NCI-H446 (cell line): ENCODE results near the gene C2CD2L.
"Not testable (repeated sequence)": the region's sequence is repeated elsewhere in the genome, so short reads cannot be mapped to it uniquely, and the experiment has no call there.

ENCODE experiments used
- DNase-seq, 2 experiments: peaks; one replicate each; lab custom pipeline; 2025; lab: John Stamatoyannopoulos, UW

The C2CD2L gene

DNA sequence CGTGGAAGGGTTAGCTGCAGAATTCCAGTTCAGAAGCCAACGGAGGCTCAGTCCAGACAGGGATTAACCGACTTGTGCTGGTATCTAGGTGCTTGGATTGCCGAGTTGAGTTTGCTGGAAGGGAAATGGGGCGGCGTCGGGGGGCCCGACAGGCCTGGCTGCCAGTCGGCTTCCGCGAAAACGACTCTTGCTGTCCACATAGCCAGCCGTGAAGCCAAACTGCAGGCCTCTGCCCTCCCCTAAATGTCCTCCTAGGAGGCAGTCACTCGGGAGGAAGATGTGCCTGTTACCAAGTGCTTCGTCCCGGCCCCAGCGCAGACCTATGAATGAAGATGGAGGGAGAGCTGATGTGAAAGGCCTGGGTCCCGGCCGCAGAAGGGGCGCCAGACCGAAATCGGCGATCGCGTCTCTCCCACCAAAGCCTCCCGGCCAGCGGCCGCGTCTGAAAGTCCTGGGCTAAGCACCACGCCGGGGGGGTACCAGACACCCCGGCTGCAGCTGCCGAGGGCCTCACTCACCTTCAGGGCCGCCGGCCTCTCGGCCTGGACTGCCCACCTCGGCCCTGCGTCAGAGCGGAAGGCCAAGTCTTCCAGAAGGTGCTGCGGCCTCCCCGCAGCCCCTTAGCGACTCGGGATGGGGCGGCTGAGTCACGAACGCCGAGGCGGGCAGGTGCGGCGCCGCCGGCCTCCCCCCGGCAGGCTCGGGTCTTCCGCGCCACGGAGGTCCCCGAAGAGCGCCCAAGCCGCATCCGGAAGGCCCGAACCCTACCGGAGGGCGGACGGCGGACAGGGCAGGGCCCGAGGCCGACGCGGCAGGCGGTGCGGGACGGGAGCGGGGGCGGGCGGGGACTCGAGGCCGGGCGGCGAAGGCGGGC, 13.0 kb upstream of the C2CD2L start:
- no peak for DNase-seq

DNA sequence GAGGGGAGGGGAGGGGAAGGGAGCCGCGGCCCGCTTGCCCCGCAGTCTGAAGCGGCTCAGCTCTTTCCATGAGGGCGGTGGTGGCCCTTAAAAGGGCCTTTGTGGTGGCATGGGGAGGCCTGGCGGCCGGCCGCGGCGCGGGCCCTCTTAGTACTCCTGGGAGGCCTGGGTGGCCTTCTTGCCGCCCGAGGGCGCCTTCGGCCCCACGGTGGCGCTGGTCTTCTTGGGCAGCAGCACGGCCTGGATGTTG, 12.4 kb upstream of the C2CD2L start:
- peak in 1 of 2 experiments; percentile 75 for DNase-seq

DNA sequence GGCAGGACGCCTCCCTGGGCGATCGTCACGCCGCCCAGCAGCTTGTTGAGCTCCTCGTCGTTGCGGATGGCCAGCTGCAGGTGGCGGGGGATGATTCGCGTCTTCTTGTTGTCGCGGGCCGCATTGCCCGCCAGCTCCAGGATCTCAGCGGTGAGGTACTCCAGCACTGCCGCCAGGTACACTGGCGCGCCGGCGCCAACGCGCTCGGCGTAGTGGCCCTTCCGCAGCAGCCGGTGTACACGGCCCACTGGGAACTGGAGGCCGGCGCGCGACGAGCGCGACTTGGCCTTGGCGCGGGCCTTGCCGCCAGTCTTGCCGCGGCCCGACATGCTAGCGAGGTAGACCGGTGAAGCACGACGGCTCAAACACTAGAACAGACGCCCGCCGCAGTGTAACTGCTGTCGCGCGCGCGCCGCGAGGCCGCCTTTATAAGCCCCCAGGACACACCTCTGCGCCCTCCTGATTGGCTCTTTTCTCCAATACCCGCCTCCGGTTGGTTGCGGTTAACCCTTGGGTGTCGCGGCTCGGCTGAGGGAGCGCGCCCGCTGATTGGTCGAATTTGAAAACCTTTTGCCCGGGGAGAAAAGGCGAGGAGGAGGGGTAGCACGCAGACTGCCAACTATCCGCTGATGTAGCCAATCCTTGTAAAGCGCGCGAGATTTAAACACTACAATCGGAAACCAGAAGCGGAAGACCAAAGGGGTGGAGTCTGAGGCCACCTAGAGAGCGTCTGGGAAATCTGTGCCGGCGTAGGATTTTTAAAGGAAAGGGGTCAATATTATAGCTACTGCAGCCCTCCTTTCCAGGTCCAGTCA, 11.9 kb upstream of the C2CD2L start:
- peak; percentile 97 to 99 for DNase-seq

DNA sequence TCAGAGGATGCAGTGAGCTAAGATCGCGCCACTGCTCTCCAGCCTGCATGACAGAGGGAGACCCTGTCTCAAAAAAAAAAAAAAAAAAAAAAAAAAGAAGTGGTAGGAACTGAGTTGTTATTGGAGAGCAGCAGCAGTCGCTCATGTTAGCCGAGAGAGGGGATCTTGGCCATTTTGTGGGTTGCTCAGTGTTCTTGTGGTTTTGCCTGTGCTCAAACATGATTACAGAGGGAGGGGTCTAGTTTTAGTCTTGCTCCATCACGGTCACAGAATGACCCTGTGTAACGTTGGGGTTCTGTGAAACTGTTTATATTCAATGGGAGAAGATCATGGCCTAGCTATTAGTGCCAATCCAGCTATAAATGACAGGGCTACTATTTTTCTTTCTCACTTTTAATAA, 7.4 kb upstream of the C2CD2L start:
- no peak for DNase-seq

DNA sequence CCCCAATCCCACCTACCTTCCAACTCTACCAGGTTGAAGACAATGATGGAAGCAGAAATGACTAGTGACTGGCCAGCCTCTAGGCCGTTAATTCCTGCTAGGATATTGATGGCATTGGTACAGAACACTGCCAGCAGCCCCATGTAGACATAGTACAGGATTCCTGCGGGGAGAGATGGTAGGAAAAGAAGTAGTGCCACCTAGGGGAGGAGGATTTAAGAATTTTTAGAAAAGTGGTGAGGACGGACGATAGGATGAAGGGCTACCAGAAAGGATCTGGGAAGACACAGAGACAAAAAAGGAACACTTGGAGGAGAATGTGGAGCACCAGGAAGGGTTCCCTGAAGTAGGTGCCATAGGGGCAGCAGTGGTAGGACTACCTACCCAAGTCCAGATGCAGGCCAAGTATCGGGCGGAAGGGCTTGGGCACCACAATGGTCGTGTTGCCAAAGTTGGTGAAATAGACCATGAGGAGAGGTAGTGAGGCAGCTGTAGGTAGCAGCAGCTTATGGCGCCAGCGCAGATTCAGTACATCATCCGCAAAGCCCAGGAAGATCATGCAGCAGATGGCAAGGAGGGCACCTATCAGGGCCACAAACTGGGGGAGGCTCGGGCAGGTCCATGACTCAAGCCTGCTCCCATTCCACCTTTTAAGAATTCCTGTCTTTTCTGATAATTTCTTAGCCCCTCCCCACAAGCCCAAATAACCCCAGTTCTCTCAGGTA, 6.7 kb upstream of the C2CD2L start:
- DNase-seq = peak in 1 of 2 experiments; percentile 65

DNA sequence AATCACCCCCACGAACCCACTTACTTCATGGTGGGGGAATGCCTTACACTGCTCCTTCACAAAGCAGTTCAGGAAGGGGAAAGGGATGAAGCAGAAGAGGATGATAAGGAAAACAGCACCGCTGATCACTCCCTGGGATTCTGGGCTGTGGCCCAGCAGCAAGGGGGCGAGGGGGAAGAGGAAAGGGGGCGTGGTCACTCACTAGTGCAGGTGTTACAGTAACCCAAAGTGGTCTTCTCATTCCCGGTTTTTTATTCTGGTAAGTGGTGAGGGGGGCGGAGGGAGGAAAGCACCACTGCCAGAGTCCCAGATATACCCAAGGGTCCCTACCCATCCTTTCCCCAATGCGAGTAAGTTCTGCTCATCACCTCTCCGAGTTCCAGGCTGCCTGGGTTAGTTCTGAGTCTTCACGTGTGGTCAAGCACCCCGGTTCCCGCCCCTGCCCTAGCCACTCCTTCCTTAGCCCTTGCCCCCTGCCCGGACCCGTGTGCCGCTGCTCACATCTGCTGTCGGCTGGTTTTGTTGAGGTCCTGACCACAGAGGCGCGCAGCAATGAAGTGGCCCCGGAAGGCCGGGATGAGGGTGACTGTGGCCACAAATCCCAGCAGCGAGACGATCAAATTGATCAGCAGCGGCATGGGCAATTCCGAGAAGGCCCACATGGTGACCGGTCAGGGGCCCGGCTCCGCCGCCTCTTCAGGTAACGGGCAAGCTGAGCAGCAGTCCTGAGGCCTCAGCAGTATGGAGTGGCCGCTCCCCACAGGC, 6.0 kb upstream of the C2CD2L start:
- DNase-seq = no peak

- DNase-seq = peak; percentile 95 to 98
Observed at GRCh38 chr11:119101759-119102423, 5.3 kb upstream of the C2CD2L start, which contains the start of gene DPAGT1. Gene DPAGT1, minus strand, starts transcription at chr11:119101853. Its CDS starts 198 bp downstream, at chr11:119101655.

DNA sequence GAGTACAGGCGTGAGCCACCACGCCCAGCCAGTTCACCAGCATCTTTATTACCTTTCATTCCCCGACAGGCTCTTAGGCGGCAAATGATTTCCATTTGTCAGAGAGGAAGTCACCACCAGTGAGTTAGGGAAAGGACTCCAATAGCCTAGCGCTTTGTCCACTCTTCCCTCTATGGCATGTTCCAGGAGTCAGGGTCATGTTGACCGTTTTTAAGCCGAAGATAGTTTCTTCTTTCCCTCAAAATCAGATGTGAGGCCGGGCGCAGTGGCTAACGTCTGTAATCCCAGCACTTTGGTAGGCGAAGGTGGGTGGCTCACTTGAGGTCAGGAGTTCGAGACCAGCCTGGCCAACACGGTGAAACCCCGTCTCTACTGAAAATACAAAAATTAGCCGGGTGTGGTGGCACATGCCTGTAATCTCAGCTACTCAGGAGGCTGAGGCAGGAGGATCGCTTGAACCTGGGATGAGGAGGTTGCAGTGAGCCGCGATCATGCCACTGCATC, 3.9 kb upstream of the C2CD2L start:
- DNase-seq = not testable (repeated sequence)

- no peak for DNase-seq
Observed at GRCh38 chr11:119103793-119104192, 3.4 kb upstream of the C2CD2L start.

GRCh38 chr11:119107538-119108145, 498 bp downstream of the C2CD2L start:
- DNase-seq = no peak

- no peak for DNase-seq
Observed at GRCh38 chr11:119108146-119108856, 1.2 kb downstream of the C2CD2L start.

GRCh38 chr11:119108857-119109221, 1.7 kb downstream of the C2CD2L start:
- no peak for DNase-seq

DNA sequence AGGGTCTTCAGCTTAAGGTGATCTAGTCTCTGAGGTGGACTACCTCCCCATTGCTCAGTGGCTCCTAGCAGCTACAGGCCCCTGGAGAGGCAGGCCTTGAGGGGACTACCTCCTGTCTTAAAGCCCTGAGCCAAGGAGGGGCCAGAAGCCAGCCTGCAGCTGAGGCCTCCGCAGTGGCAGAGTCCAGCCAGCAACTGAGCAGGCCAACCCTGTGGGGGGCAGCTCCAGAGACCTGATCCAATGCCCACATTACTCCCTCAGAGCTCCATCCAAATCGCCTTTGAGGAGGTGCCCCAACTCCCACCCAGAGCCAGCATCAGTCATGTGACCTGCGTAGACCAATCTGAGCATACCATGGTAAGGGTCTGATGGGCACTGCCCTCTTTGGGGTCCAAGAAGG, 2.7 kb downstream of the C2CD2L start:
- DNase-seq = no peak

GRCh38 chr11:119110439-119110838, 3.3 kb downstream of the C2CD2L start:
- no peak for DNase-seq

- no peak for DNase-seq
Observed at GRCh38 chr11:119111361-119111925, 4.3 kb downstream of the C2CD2L start.

- no peak for DNase-seq
Observed at GRCh38 chr11:119112314-119113020, 5.3 kb downstream of the C2CD2L start.

DNA sequence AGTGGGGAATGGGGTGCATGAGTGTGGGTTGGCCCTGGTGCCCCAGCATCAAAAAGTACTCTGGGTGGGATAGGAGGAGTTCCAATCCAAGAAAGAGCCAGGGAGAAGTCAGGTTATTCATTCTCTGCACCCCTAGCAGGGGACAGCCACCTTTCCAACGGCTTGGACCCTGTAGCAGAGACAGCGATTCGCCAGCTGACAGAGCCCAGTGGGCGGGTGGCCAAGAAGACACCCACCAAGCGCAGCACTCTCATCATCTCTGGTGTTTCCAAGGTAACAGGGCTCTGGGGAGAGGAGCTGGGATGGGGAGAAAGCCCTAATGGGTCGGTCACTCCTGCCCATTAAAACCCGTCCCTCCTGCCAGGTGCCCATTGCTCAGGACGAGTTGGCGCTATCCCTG, 6.6 kb downstream of the C2CD2L start:
- DNase-seq = no peak

- DNase-seq = no peak
Observed at GRCh38 chr11:119114351-119114750, 7.2 kb downstream of the C2CD2L start.
